Activated CD8-positive, alpha-beta memory T cell treated with anti-CD3 and anti-CD28 coated beads for 24 hours (primary cell): Measurements from ENCODE around the gene POLR2A.

Experiments
- DNase-seq: peaks from one replicate; pipeline ENCODE4 v3.0.0-alpha.2; 2020

The POLR2A gene

DNA sequence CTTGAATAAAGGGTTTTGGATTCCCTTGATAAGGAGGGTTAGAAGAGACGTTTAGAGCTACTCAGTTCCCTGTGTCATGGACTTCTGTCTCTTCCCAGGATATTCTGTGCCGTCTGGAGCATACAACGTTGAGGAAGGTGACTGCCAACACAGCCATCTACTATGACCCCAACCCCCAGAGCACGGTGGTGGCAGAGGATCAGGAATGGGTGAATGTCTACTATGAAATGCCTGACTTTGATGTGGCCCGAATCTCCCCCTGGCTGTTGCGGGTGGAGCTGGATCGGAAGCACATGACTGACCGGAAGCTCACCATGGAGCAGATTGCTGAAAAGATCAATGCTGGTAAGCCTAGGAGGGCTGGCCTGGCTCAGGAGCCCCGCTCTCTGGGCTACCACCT is 24.7 kb downstream of the POLR2A start:
- DNase-seq: no peak

DNA sequence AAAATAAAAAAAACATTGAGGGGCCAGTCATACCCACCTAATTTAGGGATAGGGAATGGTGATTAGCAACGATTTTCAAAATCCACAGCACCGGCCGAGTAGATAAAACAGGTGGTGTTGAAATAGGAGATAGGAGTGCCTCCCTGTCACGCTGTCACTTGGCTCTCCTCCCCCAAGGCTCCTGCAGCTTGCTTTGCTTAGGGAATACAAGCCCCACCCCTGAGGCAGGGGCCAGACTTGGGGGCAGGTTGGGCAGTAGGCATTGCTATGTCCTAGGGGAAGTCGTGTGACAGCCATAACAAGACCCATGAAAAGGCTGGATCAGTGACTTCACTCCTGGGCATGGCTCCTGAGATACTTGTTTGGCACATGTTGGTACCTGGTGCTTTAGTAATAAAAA is 25.8 kb downstream of the POLR2A start:
- DNase-seq: no peak

- DNase-seq: no peak
These were observed 26.9 kb downstream of the POLR2A start for GRCh38 chr17:7511108-7511507.

GRCh38 chr17:7512105-7512504 is 27.9 kb downstream of the POLR2A start:
- DNase-seq: no peak

GRCh38 chr17:7512824-7513540 is 28.8 kb downstream of the POLR2A start:
- DNase-seq: no peak

GRCh38 chr17:7513850-7514419 is 29.8 kb downstream of the POLR2A start:
- DNase-seq: no peak

GRCh38 chr17:7515911-7516610 is 31.9 kb downstream of the POLR2A start:
- DNase-seq: no peak

GRCh38 chr17:7523033-7523432 is 38.9 kb downstream of the POLR2A start:
- DNase-seq: peak; percentile 67

DNA sequence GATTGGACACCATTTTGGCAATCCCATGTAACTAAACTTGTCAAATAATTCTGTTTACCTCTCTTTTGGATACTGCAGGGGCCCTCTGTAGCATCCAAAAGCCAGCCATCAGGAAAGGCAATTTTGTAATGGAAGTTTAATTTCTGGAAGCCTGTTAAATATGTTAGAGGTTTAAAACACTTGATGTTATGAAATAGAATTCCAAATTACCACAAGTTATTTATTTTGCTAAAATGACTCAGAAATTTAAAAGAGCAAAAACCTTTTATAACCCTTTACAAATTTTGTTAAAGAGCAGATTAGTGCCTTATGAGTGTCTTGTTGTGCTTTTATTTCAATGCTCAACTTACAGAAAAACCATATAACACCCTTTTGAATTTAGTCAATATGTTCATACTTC is 44.7 kb downstream of the POLR2A start:
- DNase-seq: no peak

- no peak for DNase-seq
These were observed 46.1 kb downstream of the POLR2A start for GRCh38 chr17:7530023-7530900.

GRCh38 chr17:7538050-7538449 is 53.9 kb downstream of the POLR2A start:
- DNase-seq: no peak

GRCh38 chr17:7538891-7539545 is 54.9 kb downstream of the POLR2A start:
- DNase-seq: no peak

DNA sequence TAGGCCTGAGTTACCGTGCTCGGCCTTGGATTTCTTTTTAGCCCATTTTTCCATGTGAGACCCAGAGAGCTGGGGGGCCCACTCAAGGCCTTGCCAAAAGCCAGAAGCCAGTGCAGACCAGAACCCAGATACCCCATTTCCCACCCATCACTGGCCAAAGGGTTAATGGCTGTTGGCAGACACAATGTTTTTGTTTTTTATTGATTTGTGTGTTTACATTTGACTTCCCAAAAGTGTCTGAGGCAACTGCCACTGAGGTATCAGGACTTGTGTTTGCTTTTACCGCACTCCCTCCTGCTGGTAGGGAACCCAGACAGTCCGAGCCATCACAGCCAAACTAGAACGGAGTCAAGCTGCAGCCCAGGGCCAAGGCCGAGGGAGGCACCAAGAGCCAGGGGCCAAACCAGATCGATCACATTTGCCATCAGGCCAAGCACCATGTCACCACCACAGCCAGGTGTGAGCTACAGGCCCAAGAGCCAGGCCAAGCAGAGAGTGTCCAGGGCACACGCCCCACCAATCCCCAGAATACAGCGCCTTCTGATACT is 57.0 kb downstream of the POLR2A start:
- DNase-seq: no peak

- DNase-seq: no peak
These were observed 60.7 kb downstream of the POLR2A start for GRCh38 chr17:7544911-7545310.

DNA sequence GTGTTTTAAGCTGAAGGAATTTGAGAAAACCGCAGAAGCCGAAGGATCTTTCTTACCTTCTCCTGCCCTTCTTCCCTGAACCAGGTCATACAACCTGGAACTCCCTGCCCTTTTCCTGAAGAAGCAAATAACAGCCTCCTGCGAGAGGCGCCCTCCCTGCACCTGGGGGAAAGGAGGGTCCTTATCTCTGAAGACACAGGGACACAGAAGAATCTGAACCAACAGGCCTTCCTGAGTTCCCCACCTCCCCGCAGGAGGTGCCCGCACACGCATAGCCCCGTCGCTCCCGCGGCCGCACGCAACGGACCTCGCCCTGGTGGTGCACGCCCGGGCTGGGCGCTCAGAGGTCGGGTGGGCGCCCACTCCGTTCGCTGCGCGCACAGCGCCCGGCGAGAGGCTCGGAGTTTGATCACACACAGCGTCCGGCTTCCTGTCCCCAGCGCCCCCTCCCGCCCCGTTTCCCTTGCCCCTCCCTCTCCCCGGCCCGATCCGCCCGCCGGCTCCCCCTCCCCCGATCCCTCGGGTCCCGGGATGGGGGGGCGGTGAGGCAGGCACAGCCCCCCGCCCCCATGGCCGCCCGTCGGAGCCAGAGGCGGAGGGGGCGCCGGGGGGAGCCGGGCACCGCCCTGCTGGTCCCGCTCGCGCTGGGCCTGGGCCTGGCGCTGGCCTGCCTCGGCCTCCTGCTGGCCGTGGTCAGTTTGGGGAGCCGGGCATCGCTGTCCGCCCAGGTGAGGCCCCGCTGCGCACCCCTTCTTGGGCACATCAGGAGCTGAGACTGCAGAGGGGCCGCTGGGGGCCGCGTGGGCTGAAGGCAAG is 64.6 kb downstream of the POLR2A start, which contains the start of gene TNFSF12:
TSS of gene TNFSF12 (plus strand) at position 474 of the 816 bp plus-strand sequence. CDS start at position 570, 96 bp downstream.
- peak; percentile 83 for DNase-seq
